OCI-LY3 (cell line): ENCODE measurements around the gene ENOPH1.
"Not testable (repeated sequence)": the region's sequence is repeated elsewhere in the genome, so short reads cannot be mapped to it uniquely, and the experiment has no call there.

Experiments used
- H2AFZ ChIP-seq: fragments of 200-600, 300-600 bp; shearing (Covaris generic); 2 replicates; pipeline ENCODE4 v1.6.0; 2014; ENCODE audit warnings: antibody characterized with exemption, low read depth, low read length
- H3K27ac ChIP-seq: fragments of 200-600, 300-600 bp; sonication (generic); 2 replicates; pipeline ENCODE4 v1.5.1; 2014; ENCODE audit warnings: mild to moderate bottlenecking, low read length, moderate library complexity, mixed read lengths
- H3K27me3 ChIP-seq: fragments of 200-600, 300-600 bp; sonication (generic); 2 replicates; pipeline ENCODE4 v1.6.1; 2014; ENCODE audit warnings: low read depth, low read length, mixed read lengths
- H3K36me3 ChIP-seq: fragments of 200-600, 300-600 bp; sonication (generic); replicated peaks from 2 replicates; pipeline ENCODE3; 2014; ENCODE audit warnings: low read depth, low read length, mixed read lengths
- H3K4me1 ChIP-seq: fragments of 300-600, 200-600 bp; sonication (generic); 2 replicates; pipeline ENCODE4 v1.6.1; 2014; ENCODE audit warnings: low read length, mixed read lengths
- H3K4me2 ChIP-seq: fragments of 200-600, 300-600 bp; sonication (generic); 2 replicates; pipeline ENCODE4 v1.6.1; 2014; ENCODE audit warnings: low read length, mixed read lengths
- H3K4me3 ChIP-seq: fragments of 300-600, 200-600 bp; sonication (generic); 2 replicates; pipeline ENCODE4 v1.5.1; 2014; ENCODE audit warnings: antibody characterized with exemption, mild to moderate bottlenecking, low read length, moderate library complexity
- H3K79me2 ChIP-seq: fragments of 300-600, 200-600 bp; shearing (Covaris generic); 2 replicates; pipeline ENCODE4 v1.6.1; 2014; ENCODE audit warnings: mild to moderate bottlenecking, low read length, mixed read lengths
- H3K9ac ChIP-seq: fragments of 300-600, 200-600 bp; shearing (Covaris generic); 2 replicates; pipeline ENCODE4 v1.6.0; 2014; ENCODE audit warnings: mild to moderate bottlenecking, low read length, moderate library complexity
- H3K9me3 ChIP-seq: fragments of 200-600, 300-600 bp; shearing (Covaris generic); 2 replicates; pipeline ENCODE4 v1.6.1; 2014; ENCODE audit warnings: low read length, mixed read lengths; ENCODE audit not compliant: insufficient read depth
- H4K20me1 ChIP-seq: fragments of 200-600, 300-600 bp; sonication (generic); 2 replicates; pipeline ENCODE4 v1.6.1; 2016; ENCODE audit warnings: low read length, mixed read lengths; ENCODE audit not compliant: insufficient read depth
- EZH2phosphoT487 ChIP-seq: fragments of 200-600 bp; shearing (Covaris generic); IDR thresholded peaks from 2 replicates; pipeline ENCODE4 v1.6.1; 2018; ENCODE audit warnings: antibody characterized with exemption, mixed run types, low read depth
- TF ChIP-seq, protein P1 (sequence below): fragments of 200-600, 300-600 bp; sonication (generic); IDR thresholded peaks from 2 replicates; pipeline ENCODE4 v1.5.1; 2014; ENCODE audit warnings: antibody characterized with exemption, low read length, low read depth

Gene ENOPH1

DNA sequence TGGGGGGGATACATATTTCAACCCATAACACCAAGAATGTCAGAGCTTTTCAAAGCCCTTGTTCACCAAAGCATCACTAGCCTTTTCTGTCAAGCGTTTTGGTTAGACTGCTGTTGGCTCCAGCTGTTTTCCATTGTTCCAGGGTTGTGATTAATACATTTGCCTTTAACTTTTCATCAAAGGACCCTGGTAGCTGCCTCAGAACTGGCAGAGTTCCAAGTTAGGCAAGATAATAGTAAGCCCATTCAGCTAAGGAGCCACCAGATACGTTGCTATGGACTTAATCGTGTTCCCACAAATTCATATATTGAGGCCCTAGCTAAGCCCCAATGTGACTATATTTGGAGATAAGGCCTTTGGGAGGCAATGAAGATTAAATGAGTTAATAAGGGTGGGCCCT is 37.1 kb downstream of the ENOPH1 start:
- H3K27me3 ChIP-seq, result no peaks in the 10 kb centered on the region
- H3K4me3 ChIP-seq, result no peak overlapping the region
- H3K9ac ChIP-seq, result no peak overlapping the region
- no peaks in the 10 kb centered on the region for H3K79me2 ChIP-seq
- H3K4me1 ChIP-seq, result no peaks in the 10 kb centered on the region
- no peaks in the 10 kb centered on the region for H4K20me1 ChIP-seq
- no peak overlapping the region for H2AFZ ChIP-seq
- H3K36me3 ChIP-seq, result peaks cover 40% of the 10 kb centered on the region
- no peak overlapping the region for H3K27ac ChIP-seq
- H3K4me2 ChIP-seq, result no peak overlapping the region
- no peaks in the 10 kb centered on the region for H3K9me3 ChIP-seq
- TF ChIP-seq, protein P1, sequence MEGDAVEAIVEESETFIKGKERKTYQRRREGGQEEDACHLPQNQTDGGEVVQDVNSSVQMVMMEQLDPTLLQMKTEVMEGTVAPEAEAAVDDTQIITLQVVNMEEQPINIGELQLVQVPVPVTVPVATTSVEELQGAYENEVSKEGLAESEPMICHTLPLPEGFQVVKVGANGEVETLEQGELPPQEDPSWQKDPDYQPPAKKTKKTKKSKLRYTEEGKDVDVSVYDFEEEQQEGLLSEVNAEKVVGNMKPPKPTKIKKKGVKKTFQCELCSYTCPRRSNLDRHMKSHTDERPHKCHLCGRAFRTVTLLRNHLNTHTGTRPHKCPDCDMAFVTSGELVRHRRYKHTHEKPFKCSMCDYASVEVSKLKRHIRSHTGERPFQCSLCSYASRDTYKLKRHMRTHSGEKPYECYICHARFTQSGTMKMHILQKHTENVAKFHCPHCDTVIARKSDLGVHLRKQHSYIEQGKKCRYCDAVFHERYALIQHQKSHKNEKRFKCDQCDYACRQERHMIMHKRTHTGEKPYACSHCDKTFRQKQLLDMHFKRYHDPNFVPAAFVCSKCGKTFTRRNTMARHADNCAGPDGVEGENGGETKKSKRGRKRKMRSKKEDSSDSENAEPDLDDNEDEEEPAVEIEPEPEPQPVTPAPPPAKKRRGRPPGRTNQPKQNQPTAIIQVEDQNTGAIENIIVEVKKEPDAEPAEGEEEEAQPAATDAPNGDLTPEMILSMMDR, result no peak
- no peak for TF ChIP-seq EZH2phosphoT487

DNA sequence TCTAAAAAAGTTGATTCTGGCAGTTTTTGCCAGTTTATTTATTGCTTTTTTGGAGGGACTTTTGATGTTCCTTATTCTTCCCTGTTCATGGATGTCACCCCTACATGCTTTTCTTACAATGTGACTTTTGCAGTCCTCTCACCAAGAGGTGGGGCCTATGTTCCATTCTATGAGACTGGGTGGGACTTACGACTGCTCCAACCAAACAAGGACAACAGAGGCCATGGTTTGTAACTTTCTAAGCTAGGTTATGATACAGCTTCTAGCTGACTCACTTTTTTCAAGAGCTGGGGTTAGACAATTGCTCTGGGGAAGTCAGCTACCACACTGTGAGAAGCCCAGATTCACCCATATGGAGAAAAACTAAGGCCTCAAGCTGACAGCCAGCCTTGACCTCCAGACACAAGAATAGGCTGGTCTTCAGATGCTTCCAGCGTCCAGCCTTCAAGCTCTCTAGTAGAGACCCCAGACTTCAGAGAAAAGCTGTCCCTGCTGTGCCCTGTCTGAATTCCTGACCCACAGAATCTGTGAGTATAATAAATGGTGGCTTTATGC is 39.5 kb downstream of the ENOPH1 start:
- Histone ChIP-seq H3K4me3 (no peak overlapping the region), H3K4me1 (no peaks in the 10 kb centered on the region), H3K79me2 (no peaks in the 10 kb centered on the region), H3K4me2 (no peak overlapping the region), H3K27ac (no peak overlapping the region), H4K20me1 (no peaks in the 10 kb centered on the region), H3K36me3 (peaks cover 23% of the 10 kb centered on the region), H2AFZ (no peak overlapping the region), H3K27me3 (no peaks in the 10 kb centered on the region), H3K9ac (no peak overlapping the region), H3K9me3 (no peaks in the 10 kb centered on the region)
- TF ChIP-seq EZH2phosphoT487, result no peak
- TF ChIP-seq, protein P1, result no peak

DNA sequence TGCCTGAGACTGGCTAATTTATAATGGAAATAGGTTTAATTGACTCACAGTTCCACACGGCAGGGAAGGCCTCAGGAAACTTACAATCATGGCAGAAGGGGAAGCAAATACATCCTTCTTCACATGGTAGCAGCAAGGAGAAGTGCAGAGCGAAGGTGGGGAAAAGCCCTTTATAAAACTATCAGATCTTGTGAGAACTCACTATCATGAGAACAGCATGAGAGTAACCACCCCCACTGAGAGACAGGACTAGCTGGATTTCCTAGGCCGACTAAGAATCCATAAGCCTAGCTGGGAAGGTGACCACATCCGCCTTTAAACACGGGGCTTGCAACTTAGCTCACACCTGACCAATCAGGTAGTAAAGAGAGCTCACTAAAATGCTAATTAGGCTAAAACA is 42.7 kb downstream of the ENOPH1 start:
- H3K79me2 ChIP-seq, H3K27ac ChIP-seq, H3K36me3 ChIP-seq, H3K4me3 ChIP-seq, H3K9ac ChIP-seq, H3K4me1 ChIP-seq, H4K20me1 ChIP-seq, H3K27me3 ChIP-seq, H3K9me3 ChIP-seq, H2AFZ ChIP-seq, H3K4me2 ChIP-seq: not testable (repeated sequence)

DNA sequence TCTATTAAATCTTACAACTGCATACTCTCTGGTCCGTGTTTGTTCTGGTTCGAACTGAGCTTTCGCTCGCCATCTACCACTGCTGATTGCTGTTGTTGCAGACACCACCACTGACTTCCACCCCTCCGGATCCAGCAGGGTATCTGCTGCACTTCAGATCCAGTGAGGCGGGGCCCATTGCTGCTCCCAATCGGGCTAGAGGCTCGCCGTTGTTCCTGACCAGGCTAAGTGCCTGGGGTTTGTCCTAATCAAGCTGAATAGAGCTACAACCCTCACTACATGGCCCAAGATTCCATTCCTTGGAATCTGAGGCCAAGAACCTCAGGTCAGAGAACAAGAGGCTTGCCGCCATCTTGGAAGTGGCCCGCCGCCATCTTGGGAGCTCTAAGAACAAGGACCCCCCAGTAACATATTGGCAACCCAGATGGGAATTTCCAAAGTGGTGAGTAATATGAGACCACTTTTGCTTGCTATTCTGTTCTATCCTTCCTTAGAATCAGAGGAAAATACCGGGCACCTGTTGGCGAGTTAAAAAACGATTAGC is 43.3 kb downstream of the ENOPH1 start:
- Histone ChIP-seq H3K36me3 (no peaks in the 10 kb centered on the region), H2AFZ (no peak overlapping the region), H3K79me2 (no peaks in the 10 kb centered on the region), H3K9ac (no peak overlapping the region), H3K4me3 (no peak overlapping the region), H3K4me1 (no peaks in the 10 kb centered on the region), H3K27me3 (no peaks in the 10 kb centered on the region), H4K20me1 (no peaks in the 10 kb centered on the region), H3K4me2 (no peak overlapping the region), H3K27ac (no peak overlapping the region), H3K9me3 (no peaks in the 10 kb centered on the region)
- TF ChIP-seq EZH2phosphoT487, result no peak
- TF ChIP-seq, protein P1, result no peak

DNA sequence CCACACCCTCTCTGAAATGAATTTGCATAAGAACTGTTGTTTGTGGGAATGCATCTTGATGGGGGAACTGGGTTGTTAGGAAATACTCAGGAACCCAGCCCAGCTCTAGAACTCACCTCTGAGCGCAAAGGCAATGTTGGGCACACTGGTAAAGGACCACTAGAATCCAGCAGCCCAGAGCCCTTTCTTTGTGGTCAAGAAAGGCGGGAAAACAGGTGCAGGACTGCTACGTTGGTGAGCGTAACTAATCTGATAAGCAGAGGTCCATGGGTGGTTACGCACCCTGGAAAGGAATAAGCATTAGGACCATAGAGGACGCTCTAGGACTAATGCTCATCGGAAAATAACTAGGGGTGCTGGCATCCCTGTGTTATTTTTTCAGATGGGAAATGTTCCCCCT is 45.5 kb downstream of the ENOPH1 start:
- not testable (repeated sequence) for H3K9ac ChIP-seq, H3K36me3 ChIP-seq, H3K4me2 ChIP-seq, H3K27me3 ChIP-seq, H3K79me2 ChIP-seq, H4K20me1 ChIP-seq, H2AFZ ChIP-seq, H3K4me3 ChIP-seq, H3K27ac ChIP-seq, H3K4me1 ChIP-seq, H3K9me3 ChIP-seq

DNA sequence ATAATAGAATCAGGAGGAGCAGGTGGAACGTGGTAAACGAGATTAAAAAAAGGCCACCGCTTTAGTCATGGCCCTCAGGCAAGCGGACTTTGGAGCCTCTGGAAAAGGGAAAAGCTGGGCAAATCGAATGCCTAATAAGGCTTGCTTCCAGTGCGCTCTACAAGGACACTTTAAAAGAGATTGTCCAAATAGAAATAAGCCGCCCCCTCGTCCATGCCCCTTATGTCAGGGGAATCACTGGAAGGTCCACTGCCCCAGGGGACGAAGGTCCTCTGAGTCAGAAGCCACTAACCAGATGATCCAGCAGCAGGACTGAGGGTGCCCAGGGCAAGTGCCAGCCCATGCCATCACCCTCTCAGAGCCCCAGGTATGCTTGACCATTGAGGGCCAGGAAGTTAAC is 47.1 kb downstream of the ENOPH1 start:
- not testable (repeated sequence) for H3K4me2 ChIP-seq, H3K9me3 ChIP-seq, H3K4me1 ChIP-seq, H3K36me3 ChIP-seq, H3K79me2 ChIP-seq, H3K27me3 ChIP-seq, H3K4me3 ChIP-seq, H2AFZ ChIP-seq, H3K9ac ChIP-seq, H4K20me1 ChIP-seq, H3K27ac ChIP-seq
